Activated T-helper 1 cell treated with Interleukin-2 at 50 U/mL for 16 hours (primary cell): ENCODE data around the gene SOCS1.

ENCODE experiments used
- DNase-seq: peaks from one replicate; pipeline ENCODE4 v3.0.0-alpha.2; 2020; ENCODE audit warnings: low read depth

Gene SOCS1

GRCh38 chr16:11285842-11286241, 29.8 kb upstream of the SOCS1 start:
- no peak for DNase-seq

- DNase-seq = no peak
Measured at GRCh38 chr16:11283820-11284248, 27.8 kb upstream of the SOCS1 start.

- no peak for DNase-seq
Measured at GRCh38 chr16:11280616-11281522, 24.9 kb upstream of the SOCS1 start, which contains the start of gene PRM1. Gene PRM1, minus strand, starts transcription at chr16:11281330. Its CDS starts 92 bp downstream, at chr16:11281238.

- DNase-seq = no peak
Measured at GRCh38 chr16:11278681-11279628, 23.0 kb upstream of the SOCS1 start.

GRCh38 chr16:11277607-11278337, 21.8 kb upstream of the SOCS1 start:
- no peak for DNase-seq

GRCh38 chr16:11276896-11277593, 21.0 kb upstream of the SOCS1 start:
- no peak for DNase-seq

GRCh38 chr16:11276143-11276895, 20.3 kb upstream of the SOCS1 start, which contains the start of gene PRM2:
Gene PRM2, minus strand, starts transcription at chr16:11276480. Its CDS starts 110 bp downstream, at chr16:11276370.
- no peak for DNase-seq

- no peak for DNase-seq
Measured at GRCh38 chr16:11274964-11275363, 19.0 kb upstream of the SOCS1 start.

- no peak for DNase-seq
Measured at GRCh38 chr16:11273721-11274324, 17.8 kb upstream of the SOCS1 start.

- no peak for DNase-seq
Measured at GRCh38 chr16:11272921-11273720, 17.1 kb upstream of the SOCS1 start, which contains the start of gene PRM3. Gene PRM3, minus strand, starts transcription at chr16:11273629. Its CDS starts 34 bp downstream, at chr16:11273595.

GRCh38 chr16:11272484-11272883, 16.5 kb upstream of the SOCS1 start:
- DNase-seq = no peak

- DNase-seq = no peak
Measured at GRCh38 chr16:11271610-11272009, 15.6 kb upstream of the SOCS1 start.

GRCh38 chr16:11270602-11271162, 14.7 kb upstream of the SOCS1 start:
- DNase-seq = no peak

GRCh38 chr16:11268921-11269375, 12.9 kb upstream of the SOCS1 start, which contains the start of gene TNP2:
Gene TNP2, minus strand, starts transcription at chr16:11269325. Its CDS starts 63 bp downstream, at chr16:11269262.
- no peak for DNase-seq

GRCh38 chr16:11265124-11265523, 9.1 kb upstream of the SOCS1 start:
- DNase-seq = no peak

GRCh38 chr16:11264155-11264832, 8.3 kb upstream of the SOCS1 start:
- no peak for DNase-seq

GRCh38 chr16:11263737-11264136, 7.7 kb upstream of the SOCS1 start:
- no peak for DNase-seq

- DNase-seq = no peak
Measured at GRCh38 chr16:11262915-11263314, 6.9 kb upstream of the SOCS1 start.
